Measurements from ENCODE around the gene NPHP1. TPM values are rescaled to one million over a fixed set of nuclear protein-coding genes. Genes with fewer than 3 reads are reported as not detected.

Gene NPHP1
- total and polyA plus RNA-seq, 2 donors (not counting 3 experiments of a cell fraction or from before 2014, with no cell fraction given): 2.3 to 5.9 TPM

GRCh38 chr2:110211938-110212858 is 7.4 kb upstream of the NPHP1 start, which contains the start of gene MTLN:
MTLN (minus strand) TSS chr2:110212547; CDS start chr2:110212525, 22 bp downstream.
- H3K9me1 ChIP-seq (replicated peaks; ENCODE audit: control insufficient read depth, extremely low read depth, insufficient read depth, low read length): no peaks in the 10 kb centered on the region
- peaks cover 11% of the 10 kb centered on the region for H3K79me2 ChIP-seq (ENCODE audit: control insufficient read depth, insufficient read depth, low read length)
- H3K4me2 ChIP-seq (ENCODE audit: insufficient read depth, low read length): peak within 1 kb of the TSS; percentile 85
- TF ChIP-seq MAX (IDR thresholded peaks at IDR 0.05; ENCODE audit: insufficient read depth, insufficient read length) (peak; percentile 31), POLR2A (IDR thresholded peaks at IDR 0.05; ENCODE audit: low read depth, low read length) (peak; percentile 89), POLR2AphosphoS5 (IDR thresholded peaks at IDR 0.05; ENCODE audit: insufficient read depth, low read depth, low read length) (peak; percentile 86), FOS (IDR thresholded peaks at IDR 0.05; ENCODE audit: borderline replicate concordance, insufficient read depth, low read length) (no peak), EZH2 (IDR thresholded peaks at IDR 0.05; ENCODE audit: borderline replicate concordance, low read depth, low read length, severe bottlenecking) (no peak), MYC (IDR thresholded peaks at IDR 0.05; ENCODE audit: low read depth, low read length) (peak; percentile 69)
- FAIRE-seq (peak; percentile 78), DNase-seq (ENCODE audit: low read depth, low spot score) (peak; percentile 85)
- POLR2A ChIA-PET: no interaction called here
- H3K27me3 ChIP-seq (ENCODE audit: control insufficient read depth in 2 of 2, insufficient read depth in 2 of 2, low read length in 2 of 2): peaks cover 22 to 27% of the 10 kb centered on the region in 2 experiments
- dilution Hi-C loops (cut with MboI; ENCODE audit: extremely low pct_ligation_motif_present, low sequenced_read_pairs) (no loop called here), intact Hi-C loops (cut with micrococcal nuclease) (no loop called here)
- peak within 1 kb of the TSS; percentile 88 for H2AFZ ChIP-seq (ENCODE audit: low read depth, low read length)
- H3K4me1 ChIP-seq (ENCODE audit: control insufficient read depth, extremely low read depth, insufficient read depth, low read length): peaks cover 6% of the 10 kb centered on the region
- no peaks in the 10 kb centered on the region for H4K20me1 ChIP-seq (replicated peaks; ENCODE audit: control insufficient read depth, extremely low read depth, insufficient read depth, low read length)
- TSS peak; percentile 81 for BruUV-seq (replicated peaks)
- H3K27ac ChIP-seq (ENCODE audit: insufficient read depth, low read depth, low read length): peak within 1 kb of the TSS; percentile 19
- H3K9ac ChIP-seq (replicated peaks; ENCODE audit: extremely low read depth, insufficient read depth, low read length): peak within 1 kb of the TSS; percentile 66
- H3K9me3 ChIP-seq (replicated peaks; ENCODE audit: control insufficient read depth, insufficient read depth, low read length): no peaks in the 10 kb centered on the region
- peaks cover 2 to 7% of the 10 kb centered on the region in 2 experiments for H3K36me3 ChIP-seq (ENCODE audit: control insufficient read depth in 2 of 2, extremely low read depth in 1 of 2, insufficient read depth in 2 of 2, low read length in 2 of 2)
- CTCF ChIA-PET: no interaction called here
- H3K4me3 ChIP-seq (replicated peaks in 1 of 3; ENCODE audit: insufficient read depth in 1 of 3, low read depth in 1 of 3, low read length in 3 of 3): peak within 1 kb of the TSS; percentile 63 to 80 (median 80)
